GM18526 (cell line): ENCODE results near the gene DNAH17.

Source experiments
- POLR2A ChIP-seq: IDR thresholded peaks from 3 replicates; pipeline ENCODE4 v1.6.1; 2011; ENCODE audit not compliant: insufficient read length; ENCODE audit errors: extremely low read depth

The DNAH17 gene

DNA sequence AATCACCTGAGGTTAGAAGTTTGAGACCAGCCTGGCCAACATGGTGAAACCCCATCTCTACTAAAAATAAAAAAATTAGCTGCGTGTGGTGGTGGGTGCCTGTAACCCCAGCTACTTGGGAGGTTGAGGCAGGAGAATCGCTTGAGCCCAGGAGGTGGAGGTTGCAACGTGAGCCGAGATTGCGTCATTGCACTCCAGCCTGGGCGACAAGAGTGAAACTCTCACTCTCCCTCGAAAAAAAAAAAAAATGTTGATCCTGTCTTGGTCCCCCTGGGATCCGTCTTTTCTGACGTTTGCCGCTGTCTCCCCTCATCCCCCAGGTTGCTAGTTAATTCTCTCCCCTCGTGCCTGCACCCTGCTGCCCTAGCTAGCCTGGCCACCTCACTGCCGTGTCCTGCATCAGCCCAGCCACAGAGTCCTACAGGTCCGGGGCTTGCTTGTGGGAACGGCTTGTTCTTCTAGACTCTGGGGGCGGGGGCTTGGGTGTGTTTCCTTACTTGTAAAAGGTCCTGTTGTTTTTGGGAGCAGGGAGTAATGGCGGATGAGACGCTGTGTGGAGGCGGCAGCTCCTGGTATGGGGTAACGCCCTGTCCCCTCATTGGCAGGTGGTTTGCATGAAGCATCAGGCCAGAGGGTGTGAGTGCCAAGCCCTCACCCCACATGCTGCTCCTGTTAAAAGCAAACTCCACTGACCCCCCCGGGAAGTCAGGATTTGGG is 154.2 kb downstream of the DNAH17 start:
- no peak for TF ChIP-seq POLR2A

DNA sequence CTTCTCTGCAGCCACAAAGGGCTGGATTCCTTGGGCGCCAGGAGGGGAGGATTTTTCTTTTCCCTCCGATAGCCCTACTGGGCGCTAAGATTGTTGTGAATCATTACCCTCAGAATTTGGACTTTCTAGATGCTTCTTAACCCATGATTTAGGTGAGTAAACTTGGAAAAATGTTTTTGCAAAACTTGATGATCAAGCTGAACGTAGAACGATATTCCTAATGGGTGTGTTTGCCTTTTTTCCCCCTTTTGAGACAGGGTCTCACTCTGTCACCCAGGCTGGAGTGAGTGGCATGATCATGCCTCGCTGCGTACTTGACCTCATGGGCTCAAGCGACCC is 155.0 kb downstream of the DNAH17 start:
- no peak for TF ChIP-seq POLR2A

DNA sequence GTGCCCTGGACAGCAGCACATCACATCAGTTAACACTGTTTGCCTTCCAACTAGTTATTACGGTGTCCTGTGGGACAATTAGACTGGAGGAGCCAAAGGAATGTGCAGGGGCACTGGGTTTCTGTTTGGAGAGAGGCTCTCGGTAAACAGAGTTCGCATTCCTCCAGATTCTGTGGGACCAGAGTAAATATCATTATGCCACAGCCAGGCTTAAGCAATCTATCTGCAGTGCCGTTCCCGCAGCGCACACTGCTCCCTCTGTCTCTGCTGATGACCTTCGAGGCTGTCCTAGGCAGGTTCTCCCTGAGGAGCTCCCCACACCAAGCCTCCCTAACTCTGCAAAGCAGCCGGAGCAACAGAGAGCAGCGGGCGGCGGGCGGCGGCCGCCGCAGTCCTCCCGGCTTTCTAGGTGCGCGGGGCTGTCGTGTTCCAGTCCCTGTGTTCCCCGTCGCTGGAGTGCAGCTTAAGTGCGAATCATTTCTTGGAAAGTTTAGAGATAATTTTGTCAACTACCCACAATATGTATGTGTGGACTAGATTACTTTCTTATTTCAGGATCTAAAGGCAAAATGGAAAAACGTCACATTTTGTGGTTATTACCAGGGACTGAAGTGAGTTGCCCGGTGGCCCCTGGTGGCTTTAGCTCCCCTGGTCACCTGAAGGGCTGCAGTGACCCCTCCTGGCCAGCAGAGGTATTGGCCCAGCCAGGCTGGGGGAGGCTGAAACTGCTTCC is 155.5 kb downstream of the DNAH17 start:
- no peak for TF ChIP-seq POLR2A

DNA sequence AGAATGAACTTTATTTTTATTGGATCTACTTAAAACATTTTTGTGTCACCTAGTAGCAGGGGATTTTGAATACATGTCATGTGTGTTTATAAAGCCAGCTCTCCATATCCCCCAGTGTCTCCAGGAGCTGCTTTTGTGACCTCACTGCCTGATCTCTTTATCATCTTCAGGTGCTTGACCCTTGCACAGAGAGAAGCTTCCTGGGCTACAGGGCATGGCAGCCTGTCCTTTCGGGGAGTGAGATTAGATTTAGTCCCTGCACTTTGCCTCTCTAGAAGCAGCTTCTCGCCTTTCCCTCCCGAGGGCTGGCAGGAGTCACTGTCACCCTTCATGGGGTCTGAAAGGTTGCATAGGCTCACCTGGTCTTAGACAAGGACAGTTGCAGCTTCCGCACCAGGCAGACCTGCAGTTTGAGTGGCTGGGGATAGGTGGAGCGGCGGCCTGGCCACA is 156.1 kb downstream of the DNAH17 start:
- TF ChIP-seq POLR2A, result no peak

DNA sequence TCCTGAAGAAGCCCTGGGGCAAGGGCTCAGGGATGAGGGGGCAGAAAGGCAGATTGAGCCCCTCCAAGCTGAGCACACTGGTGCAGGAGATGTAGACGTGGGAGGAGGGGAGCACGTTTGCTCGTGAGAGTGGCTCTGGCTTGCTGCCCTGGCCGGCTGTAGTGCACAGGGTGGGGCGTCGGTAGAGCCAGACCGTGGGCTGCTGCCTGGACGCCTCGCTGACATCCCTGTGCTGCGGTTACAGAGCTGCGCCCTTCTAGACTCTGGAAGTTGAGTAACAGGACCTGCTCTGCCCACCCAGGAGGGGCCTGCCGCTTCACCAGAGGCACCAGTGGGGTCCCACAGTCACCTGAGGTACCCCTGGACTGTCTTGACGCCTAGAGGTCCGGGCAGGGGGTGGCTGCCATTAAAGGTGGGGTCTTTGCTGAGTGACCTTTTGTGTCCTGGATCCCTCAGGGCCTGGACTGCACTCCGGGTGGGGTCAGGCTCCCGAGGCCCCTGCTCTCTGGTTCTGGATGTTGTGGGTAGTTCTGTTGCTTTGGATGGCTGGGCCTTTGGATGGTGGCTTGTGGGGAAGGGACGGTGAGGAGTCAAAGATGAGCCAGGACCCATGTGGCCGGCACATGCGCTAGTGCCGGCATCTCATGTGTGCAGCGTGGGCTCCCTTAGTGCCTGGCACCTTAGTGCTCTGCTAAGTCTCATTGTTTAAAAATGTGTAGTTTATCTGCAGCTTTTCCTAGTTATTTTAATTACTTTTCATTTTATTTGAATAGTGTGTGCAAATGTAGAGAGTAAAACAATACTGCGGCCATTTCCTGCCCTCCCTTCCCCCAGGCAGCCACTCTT is 157.0 kb downstream of the DNAH17 start:
- no peak for TF ChIP-seq POLR2A

DNA sequence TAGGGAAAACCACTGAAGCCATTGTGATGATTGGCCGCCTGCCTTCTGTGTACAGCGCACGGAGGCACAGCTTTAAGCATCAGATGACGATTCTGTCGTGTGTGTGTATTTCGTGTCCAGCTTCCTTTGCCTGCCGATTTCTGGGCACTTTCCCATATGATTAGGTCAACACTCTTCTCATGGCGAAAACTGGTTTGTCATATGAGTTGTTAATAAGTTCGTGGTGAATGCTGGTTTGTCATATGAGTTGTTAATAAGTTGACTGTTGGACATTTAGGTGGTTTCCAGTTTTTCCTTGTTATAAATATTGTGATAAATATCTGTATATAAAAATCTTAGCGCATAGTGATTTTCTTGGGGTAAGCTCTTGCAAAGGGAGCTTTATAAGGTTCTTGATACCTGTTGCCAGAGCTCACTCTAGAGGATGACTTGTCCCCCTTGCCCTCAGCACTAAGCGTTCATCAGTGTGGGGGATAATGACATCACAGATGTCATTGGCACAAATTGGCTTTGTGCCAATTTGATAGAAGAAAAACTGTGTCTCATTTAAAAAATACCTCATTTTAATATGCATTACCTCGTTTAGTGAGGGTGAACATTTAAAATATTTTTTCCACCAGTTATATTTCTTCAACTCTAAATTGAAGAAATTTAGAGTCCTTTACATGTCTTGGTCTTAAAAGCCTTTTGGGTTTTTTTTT is 158.7 kb downstream of the DNAH17 start:
- TF ChIP-seq POLR2A, result no peak

DNA sequence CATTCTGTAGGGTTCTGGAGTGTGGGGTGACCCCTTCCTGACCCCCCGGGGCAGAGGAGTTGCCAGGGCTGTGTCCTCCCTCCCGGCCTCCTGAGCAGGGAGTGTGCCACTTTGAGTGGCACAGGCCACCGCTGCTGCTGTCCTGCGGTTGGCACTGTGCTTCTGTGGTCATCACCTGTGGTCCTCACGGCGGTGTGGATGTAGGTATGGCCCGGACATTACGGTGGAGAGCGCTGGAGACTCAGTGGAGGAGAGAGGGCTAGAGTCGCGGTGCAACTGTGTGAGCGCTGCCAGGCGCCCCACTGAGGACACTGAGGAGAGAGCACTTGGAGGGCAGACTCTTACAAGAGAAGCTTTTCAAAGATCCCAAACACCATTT is 159.7 kb downstream of the DNAH17 start:
- no peak for TF ChIP-seq POLR2A

DNA sequence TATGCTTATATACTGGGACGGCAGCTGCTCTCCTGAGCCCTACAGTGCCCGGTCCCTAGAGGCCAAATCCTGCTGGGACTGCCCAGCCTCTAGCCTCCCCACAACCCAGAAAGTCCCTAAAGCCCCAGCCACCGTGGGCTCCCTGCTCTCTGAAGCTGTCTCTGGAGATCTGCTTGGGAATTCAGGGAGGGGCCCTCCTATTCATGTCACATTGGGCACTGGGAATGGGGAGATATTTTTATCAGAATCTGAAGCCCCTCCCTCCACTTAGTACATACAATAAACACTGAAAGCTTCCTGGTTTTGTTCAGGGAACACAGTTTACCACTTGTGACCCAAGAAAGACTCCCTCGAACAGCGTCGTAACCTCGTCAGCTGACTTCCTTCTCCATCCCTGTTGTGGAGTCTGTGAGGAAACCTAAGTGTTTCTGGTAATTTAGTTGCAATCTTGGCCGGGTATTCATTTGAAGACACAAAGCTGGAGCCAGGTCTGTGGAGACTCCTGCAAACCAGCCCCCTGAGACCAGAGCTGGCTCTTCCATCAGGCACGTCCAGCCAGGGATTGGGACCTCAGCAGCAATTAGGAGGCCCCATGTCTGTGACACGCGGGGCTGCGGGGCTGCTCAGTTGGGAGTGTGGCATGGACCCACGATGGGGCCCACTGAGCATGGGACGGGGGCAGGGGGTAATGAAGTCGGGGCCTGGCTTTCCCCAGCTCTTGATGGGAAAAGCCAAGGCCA is 160.2 kb downstream of the DNAH17 start:
- TF ChIP-seq POLR2A, result no peak

DNA sequence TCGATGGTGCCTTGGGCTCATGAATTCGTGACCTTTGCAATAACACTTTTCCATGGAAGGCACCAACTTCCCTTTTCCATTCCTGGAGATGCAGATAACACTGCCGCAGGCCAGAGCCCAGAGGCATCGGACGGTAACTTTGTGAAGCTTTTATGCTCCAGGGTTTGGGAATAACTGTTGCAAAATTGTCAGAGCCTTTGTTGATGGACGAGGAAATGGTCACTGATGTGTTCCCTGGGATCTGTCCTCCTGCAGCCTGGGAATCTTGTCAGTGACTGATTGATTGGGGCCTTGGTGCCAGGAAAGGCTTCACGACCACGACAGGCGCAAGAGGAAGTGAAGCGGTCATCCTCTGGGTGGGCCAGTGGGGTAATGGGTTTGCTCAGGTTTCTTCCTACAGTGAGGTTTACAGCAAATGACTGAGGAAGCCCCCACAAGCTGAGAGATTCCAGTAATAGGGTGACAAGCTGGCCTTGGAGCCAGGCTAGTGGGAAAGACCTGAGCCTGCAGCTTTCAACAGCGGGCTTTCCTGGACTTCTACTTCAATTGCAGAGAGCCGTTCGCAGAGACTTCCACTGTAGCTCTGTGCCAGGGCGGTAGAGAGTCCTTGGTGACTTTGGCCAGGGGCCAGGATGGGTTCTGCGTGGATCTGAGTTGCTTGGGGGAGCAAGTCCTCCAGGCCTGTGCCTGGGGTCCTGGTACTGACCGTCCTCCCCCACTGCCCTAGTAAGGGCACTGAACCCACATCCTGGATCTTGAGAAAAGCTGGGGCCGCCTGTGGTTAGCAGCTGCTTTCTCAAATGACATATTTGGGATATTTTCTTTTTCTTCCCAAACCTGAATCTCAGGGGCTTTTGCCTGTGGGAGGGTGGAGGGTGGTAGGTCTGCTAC is 161.1 kb downstream of the DNAH17 start:
- no peak for TF ChIP-seq POLR2A

DNA sequence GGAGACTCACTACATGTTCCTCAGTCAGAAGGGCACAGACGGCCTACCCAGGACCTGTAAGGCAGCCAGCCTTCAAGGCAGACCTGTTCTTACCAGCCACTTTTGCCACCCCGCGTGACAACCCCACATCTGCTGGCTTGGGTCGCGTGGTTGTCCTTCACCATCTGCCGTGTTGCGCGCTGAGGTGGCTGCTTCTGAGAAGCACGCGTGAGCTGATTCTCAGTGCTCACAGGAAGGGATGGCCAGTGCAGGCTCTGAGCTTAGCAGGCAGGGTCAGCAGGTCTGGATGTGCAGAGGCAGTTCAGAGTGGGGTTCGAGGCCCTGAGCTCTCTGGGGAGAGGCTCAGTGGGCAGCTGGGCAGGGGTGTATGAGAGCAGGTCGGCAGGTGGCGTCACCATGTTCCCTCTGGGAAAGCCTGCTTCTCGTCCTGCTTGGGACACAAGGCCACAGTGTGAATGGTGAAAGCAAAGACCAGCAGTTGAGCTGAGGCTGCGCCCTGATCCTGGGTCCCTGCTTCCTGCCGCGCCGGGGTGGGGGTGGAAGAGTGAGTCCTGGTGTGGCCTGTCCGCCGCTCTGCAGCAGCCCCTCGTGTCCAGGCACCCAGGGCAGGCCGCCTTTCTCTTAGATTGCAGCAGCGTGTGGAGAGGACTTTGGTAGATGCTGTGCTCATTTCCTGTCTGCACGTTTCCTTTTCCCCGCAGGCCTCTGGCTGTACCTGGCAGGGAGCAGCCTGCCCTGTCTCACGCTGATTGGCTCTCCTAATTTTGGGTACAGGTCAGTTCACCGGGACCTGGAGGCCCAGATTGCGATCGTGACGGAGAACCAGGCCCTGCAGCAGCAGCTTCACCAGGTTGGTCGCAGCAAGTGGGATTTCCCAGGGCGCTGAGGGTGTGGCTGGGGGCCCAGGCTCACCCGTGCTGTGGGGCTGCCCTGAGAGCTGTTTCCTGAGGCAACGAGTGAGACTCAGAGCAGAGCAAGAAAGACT is 162.7 kb downstream of the DNAH17 start:
- TF ChIP-seq POLR2A, result no peak

DNA sequence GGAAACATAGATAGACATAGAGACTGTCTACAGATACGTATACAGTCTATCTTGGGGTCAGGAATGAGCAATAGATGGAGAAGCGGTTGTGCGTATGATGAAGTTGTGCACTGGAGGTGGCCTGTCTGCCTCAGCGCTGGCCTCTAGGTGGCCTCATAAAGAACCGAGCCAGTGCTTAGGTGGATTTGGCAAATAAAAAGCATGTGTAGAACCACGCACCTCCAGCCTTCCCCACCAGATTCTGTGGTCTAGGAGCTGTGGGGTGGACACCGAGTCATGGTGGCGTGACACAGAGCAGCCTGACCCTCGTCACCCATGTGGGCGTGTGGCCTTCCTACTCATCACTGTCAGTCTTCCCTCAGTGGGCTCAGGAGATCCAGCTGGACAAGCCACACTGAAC is 164.8 kb downstream of the DNAH17 start:
- no peak for TF ChIP-seq POLR2A

DNA sequence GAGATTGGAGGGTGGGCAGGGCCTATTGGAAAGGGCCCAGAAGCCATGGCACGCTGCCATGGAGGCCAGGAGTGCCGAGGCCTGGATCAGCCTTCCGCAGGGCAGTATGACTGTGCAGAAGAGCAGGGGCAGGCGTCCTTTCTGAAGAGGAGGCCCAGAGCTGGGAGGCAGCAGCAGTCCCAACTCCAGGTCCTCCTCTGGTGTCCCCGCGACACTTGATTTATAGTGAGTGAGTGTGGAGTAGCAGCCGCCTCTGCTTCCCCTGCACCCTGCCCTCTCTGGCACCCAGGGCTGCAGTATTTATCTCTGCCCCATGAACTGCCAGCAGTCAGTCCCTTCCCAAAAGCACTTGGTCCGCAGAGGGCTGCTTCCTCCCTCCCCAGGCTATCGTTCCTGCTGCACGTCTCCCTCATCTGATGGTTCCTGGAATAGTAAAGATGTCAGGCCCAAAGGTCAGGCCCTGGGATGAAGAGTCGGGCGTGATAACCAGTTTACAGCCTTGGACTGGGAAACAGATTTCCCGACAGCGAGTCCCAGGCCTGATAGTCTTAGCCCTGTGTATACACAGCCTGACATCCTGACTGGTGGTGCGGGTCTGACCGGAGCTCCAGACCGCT is 165.8 kb downstream of the DNAH17 start:
- TF ChIP-seq POLR2A, result no peak

DNA sequence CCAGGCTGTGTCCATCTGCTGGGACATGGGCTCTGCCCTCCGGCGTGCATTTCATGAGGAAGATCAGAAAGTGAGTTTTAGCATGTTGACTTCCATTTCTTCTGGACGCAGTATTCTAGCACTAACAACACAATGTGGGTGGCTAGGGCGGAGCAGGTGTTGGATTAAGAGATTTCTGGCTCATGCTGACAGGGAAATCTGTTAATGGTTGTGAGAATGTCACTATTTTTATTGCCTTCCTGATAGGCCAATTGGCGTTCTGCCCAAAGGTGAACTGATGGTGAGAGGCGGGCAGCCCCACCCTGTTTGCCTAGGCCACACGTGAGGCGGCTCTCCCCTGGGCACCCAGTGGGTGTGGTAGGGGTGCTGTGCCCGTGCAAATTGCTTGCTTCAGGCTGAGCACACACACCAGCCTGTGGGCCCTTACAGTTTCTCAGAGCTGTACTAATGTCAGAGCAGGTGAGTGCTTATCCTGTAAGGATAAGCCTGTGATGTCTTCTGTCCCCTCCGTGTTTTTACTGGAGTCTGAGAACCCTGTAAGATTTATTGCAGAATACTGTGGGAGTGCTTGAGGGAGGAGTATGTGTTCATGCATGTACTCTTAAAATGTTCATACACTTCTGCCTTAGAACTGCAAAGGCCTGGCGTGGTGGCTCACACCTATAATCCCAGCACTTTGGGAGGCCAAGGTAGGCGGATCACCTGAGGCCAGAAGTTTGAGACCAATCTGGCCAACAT is 167.8 kb downstream of the DNAH17 start:
- no peak for TF ChIP-seq POLR2A
